Prostate gland (tissue), 2 donors: ENCODE data around the gene ASB3. TPM values are rescaled to one million over a fixed set of nuclear protein-coding genes. Genes with fewer than 3 reads are reported as not detected.
A peak's percentile ranks its signal among the peaks of the same experiment; 100 is the strongest.

ENCODE experiments used
- DNase-seq: peaks from one replicate; pipeline ENCODE4 v3.0.0-alpha.2; 2019; ENCODE audit warnings: low spot score
- H3K27ac ChIP-seq, 2 donors: fragments of 200-600 bp; sonication (generic); 2 replicates each; pipeline ENCODE4 v1.5.1; 2017 to 2019
- H3K27me3 ChIP-seq: fragments of 200-600 bp; sonication (generic); replicated peaks from 2 replicates; pipeline ENCODE4 v1.5.1; 2019; ENCODE audit not compliant: insufficient read depth
- H3K36me3 ChIP-seq, 2 donors: fragments of 200-600 bp; sonication (generic); 1 replicate in 1 of 2; 2 replicates in 1 of 2; pipeline versions ENCODE4 v1.5.1 to v1.8.1; 2017 to 2019
- H3K4me1 ChIP-seq: fragments of 200-600 bp; sonication (generic); replicated peaks from 2 replicates; pipeline ENCODE4 v1.5.1; 2019
- H3K4me3 ChIP-seq, 2 donors: fragments of 200-600 bp; sonication (generic); 2 replicates each; pipeline ENCODE4 v1.5.1; 2017 to 2019
- H3K9me3 ChIP-seq: fragments of 200-600 bp; sonication (generic); 2 replicates; pipeline ENCODE4 v1.5.1; 2017
- POLR2A ChIP-seq: fragments of 450-650 bp; IDR thresholded peaks from one replicate; pipeline ENCODE4 v1.6.1; 2016; ENCODE audit warnings: antibody characterized with exemption, mild to moderate bottlenecking
- POLR2AphosphoS5 ChIP-seq: sonication (generic); formaldehyde crosslinking; IDR thresholded peaks from one replicate; pipeline ENCODE4 v1.6.1; 2017; ENCODE audit warnings: antibody characterized with exemption
- WGBS: methylation state at CpG from one replicate; pipeline ENCODE4 v1.1.5; 2018; 5-methylcytosine and 5-hydroxymethylcytosine counted together
- intact Hi-C: fragments of 100-400 bp; cut with DNase I; formaldehyde crosslinking; loops from one replicate; pipeline ENCODE4 v1.14.2; 2022
- total RNA-seq, 2 donors: library from RNA; depleted of rRNA; stranded (reverse); fragments of >200 nt; gene quantifications; one replicate each; pipeline ENCODE4 v1.1.0, GENCODE V29; 2016
- TF ChIP-seq, protein P1 (sequence below), 4 experiments: fragments of 200-600 bp in 2 of 4; fragments of 450-650 bp in 2 of 4; sonication (generic) in 2 of 4; IDR thresholded peaks; 1 replicate in 3 of 4; 2 replicates in 1 of 4; pipeline ENCODE4 v1.5.1; 2016 to 2019; ENCODE audit warnings: antibody characterized with exemption in 4 of 4, mild to moderate bottlenecking in 2 of 4, moderate library complexity in 2 of 4

ASB3 gene
- total RNA-seq, 2 donors from 2014 or later, result 14.3 to 23.6 TPM

DNA sequence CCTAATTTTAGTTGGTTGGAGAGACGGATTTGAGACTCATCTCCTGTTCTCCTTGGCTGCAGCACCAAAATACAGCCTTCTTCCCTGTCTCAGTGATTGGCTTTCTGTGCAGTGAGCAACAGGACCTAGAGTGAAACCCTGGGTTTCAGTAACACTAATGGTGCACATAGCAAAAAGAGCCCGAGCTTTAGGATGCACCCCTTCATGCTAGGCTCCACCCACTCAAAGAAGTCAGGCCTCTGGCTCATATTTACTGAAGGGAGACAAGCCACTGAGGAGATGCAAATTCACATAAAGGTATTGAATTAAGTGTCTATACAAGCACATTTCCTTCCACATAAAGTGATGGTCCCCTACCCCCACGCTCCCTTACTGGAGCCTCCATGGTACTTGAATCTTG, 151.1 kb downstream of the ASB3 start:
- 89% methylated on average over 3 of the region's 3 CpGs for WGBS
- no peak for DNase-seq
- no peak for TF ChIP-seq POLR2AphosphoS5
- no peak for TF ChIP-seq POLR2A
- TF ChIP-seq, protein P1, sequence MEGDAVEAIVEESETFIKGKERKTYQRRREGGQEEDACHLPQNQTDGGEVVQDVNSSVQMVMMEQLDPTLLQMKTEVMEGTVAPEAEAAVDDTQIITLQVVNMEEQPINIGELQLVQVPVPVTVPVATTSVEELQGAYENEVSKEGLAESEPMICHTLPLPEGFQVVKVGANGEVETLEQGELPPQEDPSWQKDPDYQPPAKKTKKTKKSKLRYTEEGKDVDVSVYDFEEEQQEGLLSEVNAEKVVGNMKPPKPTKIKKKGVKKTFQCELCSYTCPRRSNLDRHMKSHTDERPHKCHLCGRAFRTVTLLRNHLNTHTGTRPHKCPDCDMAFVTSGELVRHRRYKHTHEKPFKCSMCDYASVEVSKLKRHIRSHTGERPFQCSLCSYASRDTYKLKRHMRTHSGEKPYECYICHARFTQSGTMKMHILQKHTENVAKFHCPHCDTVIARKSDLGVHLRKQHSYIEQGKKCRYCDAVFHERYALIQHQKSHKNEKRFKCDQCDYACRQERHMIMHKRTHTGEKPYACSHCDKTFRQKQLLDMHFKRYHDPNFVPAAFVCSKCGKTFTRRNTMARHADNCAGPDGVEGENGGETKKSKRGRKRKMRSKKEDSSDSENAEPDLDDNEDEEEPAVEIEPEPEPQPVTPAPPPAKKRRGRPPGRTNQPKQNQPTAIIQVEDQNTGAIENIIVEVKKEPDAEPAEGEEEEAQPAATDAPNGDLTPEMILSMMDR (IDR thresholded peaks at IDR 0.05), result no peak

DNA sequence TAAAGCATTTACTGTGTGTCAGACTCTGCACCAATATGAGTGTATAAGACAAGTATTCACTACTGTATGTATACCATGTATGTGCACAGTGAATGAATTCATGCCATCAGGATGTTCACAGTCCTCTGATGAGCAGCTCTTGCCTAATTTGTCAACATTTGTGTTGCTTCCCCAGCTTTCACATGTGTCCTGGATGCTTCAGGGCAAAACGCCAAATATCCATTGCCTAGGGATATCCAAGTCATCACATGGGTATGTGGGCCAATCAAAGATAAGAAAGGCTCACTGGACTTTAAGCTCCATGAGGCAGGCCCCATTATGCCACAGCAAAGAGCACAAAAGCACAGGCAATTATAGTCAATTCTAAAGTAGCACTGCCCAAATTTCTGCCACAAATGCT, 153.3 kb downstream of the ASB3 start:
- Histone ChIP-seq H3K27me3 (no peaks in the 10 kb centered on the region), H3K9me3 (no peaks in the 10 kb centered on the region), H3K4me1 (no peaks in the 10 kb centered on the region), H3K4me3 (no peak overlapping the region), H3K27ac (no peak overlapping the region), H3K36me3 (no peaks in the 10 kb centered on the region)
- no peak for DNase-seq
- intact Hi-C loops, result no loop called here
- WGBS, result 85% methylated on average over 1 of the region's 1 CpG
- TF ChIP-seq POLR2AphosphoS5 (no peak), POLR2A (no peak)
- TF ChIP-seq, protein P1 (IDR thresholded peaks at IDR 0.05), result no peak

More for the DNA sequence above, 151.1 kb downstream of the ASB3 start:
- Histone ChIP-seq H3K27ac (no peak overlapping the region), H3K9me3 (no peaks in the 10 kb centered on the region), H3K4me1 (no peaks in the 10 kb centered on the region), H3K4me3 (no peak overlapping the region), H3K27me3 (no peaks in the 10 kb centered on the region), H3K36me3 (no peaks in the 10 kb centered on the region)
- intact Hi-C loops, result no loop called here

DNA sequence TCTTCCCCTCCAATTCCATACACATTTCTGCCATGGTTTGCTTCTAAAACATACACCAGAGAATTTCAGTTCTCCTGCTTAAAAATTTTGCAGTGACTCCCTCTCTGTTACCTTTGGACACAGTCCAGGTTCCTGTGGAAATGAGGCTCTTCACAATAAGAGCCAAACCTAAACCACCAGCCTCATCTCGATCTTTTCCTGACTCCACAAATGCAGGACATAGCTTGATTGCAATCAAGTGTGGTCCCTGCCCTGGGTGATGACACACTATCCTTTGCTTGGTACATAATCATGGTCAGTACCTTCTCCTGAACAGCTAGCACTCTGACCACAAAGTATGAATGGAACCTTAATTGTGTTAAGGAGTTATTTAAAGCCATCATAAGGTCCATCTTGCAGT, 154.0 kb downstream of the ASB3 start:
- H3K27me3 ChIP-seq, result no peaks in the 10 kb centered on the region
- intact Hi-C loops, result no loop called here
- H3K4me1 ChIP-seq, result no peaks in the 10 kb centered on the region
- WGBS, result 40% methylated on average over 1 of the region's 1 CpG
- no peaks in the 10 kb centered on the region for H3K9me3 ChIP-seq
- no peak for DNase-seq
- H3K36me3 ChIP-seq, result no peaks in the 10 kb centered on the region
- TF ChIP-seq POLR2A (no peak), POLR2AphosphoS5 (no peak)
- TF ChIP-seq, protein P1 (IDR thresholded peaks at IDR 0.05), result no peak
- H3K27ac ChIP-seq, result no peak overlapping the region
- H3K4me3 ChIP-seq, result no peak overlapping the region

DNA sequence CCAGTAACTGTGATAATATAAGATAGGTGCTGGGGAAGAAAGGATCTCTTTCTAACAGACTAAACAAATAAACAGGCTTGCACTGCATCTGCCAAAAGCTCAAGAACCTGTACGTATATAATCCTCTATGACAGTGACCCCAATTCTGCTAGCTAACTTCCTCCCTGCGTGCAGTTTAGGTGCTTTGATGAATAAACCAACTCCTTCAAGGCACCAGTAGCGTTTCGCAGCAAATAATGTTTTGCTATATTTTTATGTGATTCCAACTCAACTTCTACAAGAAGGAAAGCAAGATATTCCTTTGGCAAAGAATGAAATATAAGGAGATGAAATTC, 154.7 kb downstream of the ASB3 start:
- no peak overlapping the region for H3K27ac ChIP-seq
- no peaks in the 10 kb centered on the region for H3K4me1 ChIP-seq
- intact Hi-C loops, result no loop called here
- TF ChIP-seq POLR2AphosphoS5 (no peak), POLR2A (no peak)
- TF ChIP-seq, protein P1 (IDR thresholded peaks at IDR 0.05), result no peak
- no peaks in the 10 kb centered on the region for H3K36me3 ChIP-seq
- no peak overlapping the region for H3K4me3 ChIP-seq
- no peaks in the 10 kb centered on the region for H3K27me3 ChIP-seq
- no peak for DNase-seq
- no peaks in the 10 kb centered on the region for H3K9me3 ChIP-seq
- 82% methylated on average over 4 of the region's 4 CpGs for WGBS

DNA sequence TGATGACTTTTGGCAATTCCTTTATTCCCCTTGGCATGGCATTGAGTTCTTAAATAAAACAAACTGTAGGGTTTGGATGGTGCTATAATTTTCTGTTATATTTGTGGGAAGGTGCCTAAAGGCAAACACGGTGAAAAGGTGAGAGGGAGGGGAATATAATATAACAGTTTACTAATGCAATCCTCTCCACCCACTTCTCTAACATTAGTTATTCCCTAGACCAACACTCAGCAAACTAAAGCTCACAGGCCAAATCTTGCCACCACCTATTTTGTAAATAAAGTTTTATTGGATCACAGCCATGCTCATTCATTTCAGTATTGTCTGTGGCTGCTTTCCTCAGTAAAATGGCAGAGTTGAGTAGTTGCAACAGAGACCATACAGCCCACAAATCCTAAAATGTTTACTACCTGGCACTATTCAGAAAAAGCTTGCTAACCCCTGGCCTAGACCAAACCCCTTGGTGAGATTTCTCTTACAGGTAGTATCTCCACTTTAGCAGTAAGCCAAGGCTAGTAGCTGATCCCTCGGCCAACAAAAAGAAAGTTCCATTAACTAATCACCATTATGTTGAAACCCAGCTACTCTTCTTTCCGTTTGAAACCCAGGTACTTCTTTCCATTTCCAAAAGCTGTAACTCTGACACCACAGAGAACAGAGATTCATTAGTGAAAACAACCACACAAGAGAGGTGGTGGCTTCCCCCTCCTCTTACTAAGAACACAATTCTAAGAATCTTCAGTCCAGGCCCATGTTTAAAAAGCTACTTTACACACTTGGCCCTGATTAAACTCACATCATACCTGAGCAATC, 155.2 kb downstream of the ASB3 start:
- 71% methylated on average over 3 of the region's 3 CpGs for WGBS
- Histone ChIP-seq H3K4me3 (no peak overlapping the region), H3K4me1 (no peaks in the 10 kb centered on the region), H3K9me3 (no peaks in the 10 kb centered on the region), H3K27ac (no peak overlapping the region), H3K27me3 (no peaks in the 10 kb centered on the region), H3K36me3 (no peaks in the 10 kb centered on the region)
- DNase-seq, result peak; percentile 5
- TF ChIP-seq POLR2A (no peak), POLR2AphosphoS5 (peak; percentile 29)
- intact Hi-C loops, result no loop called here
